Measurements from ENCODE around the gene COX4I2.

COX4I2 gene

DNA sequence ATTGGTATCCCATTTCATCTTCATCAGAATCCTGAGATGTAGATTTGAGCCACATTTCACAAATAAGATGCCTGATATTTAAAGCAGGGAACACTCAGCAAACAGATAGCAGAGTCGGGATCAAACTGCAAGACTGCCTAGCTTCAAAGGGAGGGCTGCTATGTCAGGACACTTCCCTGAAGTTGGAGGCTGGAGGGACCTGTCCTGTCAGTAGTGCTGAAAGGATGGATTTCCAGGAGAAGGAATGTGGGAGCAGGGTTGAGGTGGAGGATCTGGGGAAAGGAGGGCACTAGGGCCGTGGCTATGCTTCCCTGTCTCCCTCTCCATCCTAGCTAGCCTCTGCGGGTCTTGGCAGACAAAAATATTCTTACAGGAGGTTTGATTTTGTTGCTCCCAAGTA is 32.2 kb downstream of the COX4I2 start:
- H3K79me2 ChIP-seq (ENCODE audit: insufficient read depth, low read length), result peaks cover 98% of the 10 kb centered on the region
- no peak overlapping the region for H3K4me2 ChIP-seq (ENCODE audit: insufficient read depth, low read length)
- peaks cover 34% of the 10 kb centered on the region for H4K20me1 ChIP-seq (ENCODE audit: insufficient read depth, low read length)
- TF ChIP-seq, protein P1, sequence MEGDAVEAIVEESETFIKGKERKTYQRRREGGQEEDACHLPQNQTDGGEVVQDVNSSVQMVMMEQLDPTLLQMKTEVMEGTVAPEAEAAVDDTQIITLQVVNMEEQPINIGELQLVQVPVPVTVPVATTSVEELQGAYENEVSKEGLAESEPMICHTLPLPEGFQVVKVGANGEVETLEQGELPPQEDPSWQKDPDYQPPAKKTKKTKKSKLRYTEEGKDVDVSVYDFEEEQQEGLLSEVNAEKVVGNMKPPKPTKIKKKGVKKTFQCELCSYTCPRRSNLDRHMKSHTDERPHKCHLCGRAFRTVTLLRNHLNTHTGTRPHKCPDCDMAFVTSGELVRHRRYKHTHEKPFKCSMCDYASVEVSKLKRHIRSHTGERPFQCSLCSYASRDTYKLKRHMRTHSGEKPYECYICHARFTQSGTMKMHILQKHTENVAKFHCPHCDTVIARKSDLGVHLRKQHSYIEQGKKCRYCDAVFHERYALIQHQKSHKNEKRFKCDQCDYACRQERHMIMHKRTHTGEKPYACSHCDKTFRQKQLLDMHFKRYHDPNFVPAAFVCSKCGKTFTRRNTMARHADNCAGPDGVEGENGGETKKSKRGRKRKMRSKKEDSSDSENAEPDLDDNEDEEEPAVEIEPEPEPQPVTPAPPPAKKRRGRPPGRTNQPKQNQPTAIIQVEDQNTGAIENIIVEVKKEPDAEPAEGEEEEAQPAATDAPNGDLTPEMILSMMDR (IDR thresholded peaks at IDR 0.05; ENCODE audit: borderline replicate concordance, extremely low read depth, low read length, poor library complexity, severe bottlenecking), result no peak
- no peak for TF ChIP-seq EZH2 (IDR thresholded peaks at IDR 0.05; ENCODE audit: borderline replicate concordance, low read depth, low read length, severe bottlenecking)
- peaks cover 77% of the 10 kb centered on the region for H3K4me1 ChIP-seq (ENCODE audit: insufficient read depth, low read length)
- no peak overlapping the region for H3K4me3 ChIP-seq (ENCODE audit: low read depth in 1 of 2, low read length in 2 of 2)
- H3K9ac ChIP-seq (ENCODE audit: low read depth, low read length), result 0 out of 2 replicates have a peak overlapping the region, but pooled peaks have one; percentile 3
- H3K27ac ChIP-seq (ENCODE audit: low read length), result peak overlapping the region; percentile 71
- no peak for ATAC-seq (ENCODE audit: insufficient read depth, low read depth)
- peaks cover 90% of the 10 kb centered on the region for H3K36me3 ChIP-seq (ENCODE audit: insufficient read depth, low read length)
- no peaks in the 10 kb centered on the region for H3K27me3 ChIP-seq (ENCODE audit: insufficient read depth, low read length, poor library complexity)
- DNase-seq, result no peak
- no peaks in the 10 kb centered on the region for H3K9me3 ChIP-seq (ENCODE audit: insufficient read depth, low read length, severe bottlenecking)
- no peak overlapping the region for H2AFZ ChIP-seq (ENCODE audit: low read depth, low read length)

GRCh38 chr20:31670371-31671228 is 32.9 kb downstream of the COX4I2 start:
- no peak overlapping the region for H3K4me2 ChIP-seq (ENCODE audit: insufficient read depth, low read length)
- TF ChIP-seq, protein P1 (IDR thresholded peaks at IDR 0.05; ENCODE audit: borderline replicate concordance, extremely low read depth, low read length, poor library complexity, severe bottlenecking), result no peak
- TF ChIP-seq EZH2 (IDR thresholded peaks at IDR 0.05; ENCODE audit: borderline replicate concordance, low read depth, low read length, severe bottlenecking), result no peak
- H2AFZ ChIP-seq (ENCODE audit: low read depth, low read length), result no peak overlapping the region
- ATAC-seq (ENCODE audit: insufficient read depth, low read depth), result no peak
- H3K4me1 ChIP-seq (ENCODE audit: insufficient read depth, low read length), result peaks cover 77% of the 10 kb centered on the region
- H3K27me3 ChIP-seq (ENCODE audit: insufficient read depth, low read length, poor library complexity), result no peaks in the 10 kb centered on the region
- H3K9me3 ChIP-seq (ENCODE audit: insufficient read depth, low read length, severe bottlenecking), result no peaks in the 10 kb centered on the region
- peaks cover 34% of the 10 kb centered on the region for H4K20me1 ChIP-seq (ENCODE audit: insufficient read depth, low read length)
- no peak overlapping the region for H3K4me3 ChIP-seq (ENCODE audit: low read depth in 1 of 2, low read length in 2 of 2)
- peak overlapping the region; percentile 3; the same call in 1 of the 2 replicates for H3K9ac ChIP-seq (ENCODE audit: low read depth, low read length)
- DNase-seq, result no peak
- H3K36me3 ChIP-seq (ENCODE audit: insufficient read depth, low read length), result peaks cover 83% of the 10 kb centered on the region
- H3K79me2 ChIP-seq (ENCODE audit: insufficient read depth, low read length), result peaks cover 94% of the 10 kb centered on the region
- H3K27ac ChIP-seq (ENCODE audit: low read length), result peak overlapping the region; percentile 71

DNA sequence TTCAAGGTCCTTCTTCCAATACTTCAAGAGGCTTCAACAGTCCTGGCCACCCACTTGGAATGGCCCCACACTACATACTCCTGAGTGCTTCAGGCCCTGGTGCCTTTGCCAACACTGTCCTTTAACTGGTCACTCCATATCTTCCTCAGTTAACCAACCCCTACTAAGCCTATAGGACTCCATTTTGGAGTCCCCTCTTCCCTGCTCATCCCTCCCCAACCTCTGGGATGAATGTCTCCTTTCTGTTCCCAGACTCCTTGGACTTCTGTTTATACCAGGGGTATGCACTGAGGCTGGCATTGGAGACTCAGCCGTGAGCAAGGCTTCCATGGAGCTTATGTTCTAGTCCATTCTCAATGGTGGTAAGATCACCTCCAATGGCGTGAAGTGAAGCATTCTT is 33.6 kb downstream of the COX4I2 start:
- TF ChIP-seq, protein P1 (IDR thresholded peaks at IDR 0.05; ENCODE audit: borderline replicate concordance, extremely low read depth, low read length, poor library complexity, severe bottlenecking), result no peak
- TF ChIP-seq EZH2 (IDR thresholded peaks at IDR 0.05; ENCODE audit: borderline replicate concordance, low read depth, low read length, severe bottlenecking), result no peak
- Histone ChIP-seq H3K9me3 (ENCODE audit: insufficient read depth, low read length, severe bottlenecking) (no peaks in the 10 kb centered on the region), H4K20me1 (ENCODE audit: insufficient read depth, low read length) (peaks cover 29% of the 10 kb centered on the region), H3K4me1 (ENCODE audit: insufficient read depth, low read length) (peaks cover 77% of the 10 kb centered on the region), H3K27me3 (ENCODE audit: insufficient read depth, low read length, poor library complexity) (no peaks in the 10 kb centered on the region), H3K9ac (ENCODE audit: low read depth, low read length) (no peak overlapping the region), H3K4me2 (ENCODE audit: insufficient read depth, low read length) (no peak overlapping the region), H3K79me2 (ENCODE audit: insufficient read depth, low read length) (peaks cover 89% of the 10 kb centered on the region), H3K36me3 (ENCODE audit: insufficient read depth, low read length) (peaks cover 76% of the 10 kb centered on the region), H3K27ac (ENCODE audit: low read length) (peak overlapping the region; percentile 71), H2AFZ (ENCODE audit: low read depth, low read length) (no peak overlapping the region), H3K4me3 (ENCODE audit: low read depth in 1 of 2, low read length in 2 of 2) (no peak overlapping the region)
- no peak for DNase-seq
- no peak for ATAC-seq (ENCODE audit: insufficient read depth, low read depth)

Measured in DND-41 (cell line).